Hypothalamus (tissue), 51 donors: ENCODE measurements around the gene FAM163B.
A peak's percentile ranks its signal among the peaks of the same experiment; 100 is the strongest.

Experiments used
- DNase-seq, 51 donors: peaks; one replicate each; lab custom pipeline; 2025; lab: John Stamatoyannopoulos, UW

Gene FAM163B

DNA sequence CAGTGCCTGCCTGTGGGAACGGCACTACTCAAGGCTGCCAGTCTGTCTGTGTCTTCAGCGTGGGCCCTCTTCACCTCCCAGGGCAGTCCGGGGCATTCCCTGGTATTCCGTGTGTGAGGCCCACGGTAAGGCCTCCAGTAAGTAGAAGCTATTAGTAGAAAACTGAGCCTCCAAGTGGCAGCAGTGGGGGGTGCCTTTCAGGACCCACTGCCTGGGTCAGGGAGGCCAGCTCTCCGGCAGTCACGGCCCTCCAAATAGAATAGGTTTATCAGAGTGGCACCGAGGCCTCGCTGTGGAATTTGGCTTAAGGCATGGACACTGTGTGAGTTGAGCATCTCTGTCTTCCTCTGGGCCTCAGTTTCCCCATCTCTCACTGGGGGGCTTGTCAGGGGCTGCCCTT, 51.6 kb downstream of the FAM163B start:
- DNase-seq = no peak

DNA sequence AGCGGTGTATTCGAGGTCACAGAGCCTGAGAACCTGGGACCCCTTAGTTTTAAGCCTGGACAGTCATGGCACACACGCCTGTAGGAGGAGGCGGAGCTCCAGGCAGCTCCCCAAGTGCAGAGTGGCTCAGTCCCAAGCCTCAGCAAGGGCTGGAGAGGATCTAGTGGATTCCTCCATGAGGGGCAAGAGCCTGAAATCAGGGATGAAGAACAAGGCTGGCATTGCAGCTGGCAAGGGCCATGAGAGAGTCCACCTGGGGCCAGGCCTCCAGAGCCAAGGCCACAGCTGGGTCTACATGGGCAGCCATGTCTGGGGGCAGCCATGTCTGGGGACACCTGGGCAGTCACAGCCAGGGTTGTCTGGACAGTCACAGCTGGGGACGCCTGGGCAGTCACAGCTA, 52.8 kb downstream of the FAM163B start:
- no peak for DNase-seq

DNA sequence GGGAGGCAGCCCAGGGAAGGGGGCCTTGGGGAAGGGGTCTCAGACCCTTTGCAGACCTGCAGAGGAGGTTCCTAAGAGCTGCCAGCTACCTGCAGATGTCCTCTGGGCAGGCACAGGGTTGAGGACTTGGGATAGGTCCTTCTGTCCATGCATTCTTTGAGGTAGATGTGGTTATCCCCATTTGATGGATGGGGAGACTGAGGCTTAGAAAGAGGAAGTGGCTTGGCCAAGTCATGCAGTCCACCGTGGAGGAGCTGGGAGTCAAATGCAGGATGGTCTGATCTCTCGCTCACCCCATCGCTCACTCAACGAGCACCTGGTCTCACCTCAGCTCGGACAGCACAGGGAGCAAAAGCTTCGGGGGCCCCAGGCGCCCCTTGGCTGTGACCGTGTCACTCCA, 54.5 kb downstream of the FAM163B start:
- DNase-seq = no peak

DNA sequence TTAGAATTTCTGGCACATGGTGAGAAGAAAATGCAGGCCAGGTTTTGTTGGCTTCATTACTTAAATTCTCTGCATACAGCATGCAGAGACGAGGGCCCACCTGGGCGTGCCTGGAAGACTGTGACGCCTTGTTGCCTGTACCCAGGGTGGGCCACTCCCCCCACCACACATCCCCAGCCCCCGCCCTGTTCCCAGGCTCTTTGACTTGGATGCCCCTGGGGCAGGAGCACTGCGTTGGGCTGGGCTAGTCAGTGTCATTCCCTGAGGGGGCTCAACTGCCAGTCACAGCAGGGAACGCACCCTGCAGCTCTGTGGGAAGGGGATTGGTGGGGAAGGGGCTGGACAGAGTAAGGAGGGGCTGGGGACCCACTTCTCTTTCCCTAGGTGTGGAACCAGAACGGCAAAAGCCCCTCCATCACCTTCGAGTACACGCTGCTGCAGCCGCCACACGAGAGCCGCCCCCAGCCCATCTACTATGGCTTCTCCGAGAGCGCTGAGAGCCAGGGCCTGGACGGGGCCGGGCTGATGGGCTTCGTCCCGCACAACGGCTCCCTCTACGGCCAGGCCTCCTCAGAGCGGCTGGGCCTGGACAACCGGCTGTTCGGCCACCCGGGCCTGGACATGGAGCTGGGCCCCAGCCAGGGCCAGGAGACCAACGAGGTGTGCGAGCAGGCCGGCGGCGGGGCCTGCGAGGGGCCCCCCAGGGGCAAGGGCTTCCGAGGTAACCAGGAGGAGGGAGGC, 55.0 kb downstream of the FAM163B start:
- DNase-seq = no peak

DNA sequence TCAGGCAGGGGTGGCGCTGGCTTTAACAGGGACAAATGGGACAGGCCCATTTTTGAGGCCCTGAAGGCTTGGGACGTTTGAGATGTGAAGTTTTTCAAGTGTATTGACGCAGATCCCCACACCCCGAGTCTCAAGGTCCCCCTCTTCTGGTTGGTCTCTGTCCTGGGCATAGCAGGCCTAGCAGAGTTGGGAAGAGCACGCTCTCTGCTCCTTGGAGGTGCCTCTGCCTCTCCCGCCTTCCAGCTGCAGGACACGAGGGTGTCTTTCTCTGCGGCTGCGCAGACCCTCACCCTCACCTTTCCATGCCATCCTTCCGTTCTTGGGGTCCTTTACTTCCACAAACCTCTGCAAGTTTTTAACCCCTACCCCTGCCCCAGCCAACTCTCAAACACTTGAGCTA, 56.1 kb downstream of the FAM163B start:
- no peak for DNase-seq

DNA sequence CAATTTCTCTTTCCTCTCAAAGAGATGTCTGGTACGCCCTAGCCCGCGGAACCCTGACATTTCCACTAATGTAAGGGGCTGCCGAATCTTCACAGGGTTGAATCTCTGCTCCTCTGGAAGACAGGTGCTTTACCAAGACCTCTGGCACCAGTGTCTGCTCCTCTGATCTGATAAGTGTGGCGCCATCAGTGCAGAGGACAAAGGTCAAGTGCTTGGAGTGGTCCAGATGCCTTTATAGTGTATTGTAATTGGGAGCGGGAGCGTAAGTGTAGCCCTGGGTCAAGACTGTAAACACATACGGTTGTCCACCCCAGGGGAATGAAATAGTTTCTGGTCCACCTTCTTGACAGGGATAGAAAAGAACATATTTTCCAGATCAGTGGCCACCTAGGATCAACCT, 57.0 kb downstream of the FAM163B start:
- no peak for DNase-seq

DNA sequence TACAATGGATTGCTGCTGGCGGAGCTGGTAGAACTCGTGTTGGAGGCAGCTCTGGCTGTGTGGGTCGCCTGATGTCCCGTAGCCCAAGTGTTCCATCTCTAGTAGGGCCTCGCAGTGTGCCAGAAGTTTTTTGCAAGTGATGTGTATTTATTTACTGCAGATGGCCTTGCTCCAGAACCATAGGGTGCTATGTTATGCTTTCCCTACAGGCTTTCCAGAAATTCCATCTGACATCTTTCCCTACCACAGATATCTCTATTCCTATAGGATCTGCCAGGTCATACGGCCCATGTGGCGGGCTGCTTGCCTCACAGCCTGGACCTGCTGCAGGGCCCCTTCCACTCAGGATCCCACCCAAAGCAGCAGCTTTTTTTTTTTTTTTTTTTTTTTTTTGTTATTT, 57.7 kb downstream of the FAM163B start:
- no peak for DNase-seq

DNA sequence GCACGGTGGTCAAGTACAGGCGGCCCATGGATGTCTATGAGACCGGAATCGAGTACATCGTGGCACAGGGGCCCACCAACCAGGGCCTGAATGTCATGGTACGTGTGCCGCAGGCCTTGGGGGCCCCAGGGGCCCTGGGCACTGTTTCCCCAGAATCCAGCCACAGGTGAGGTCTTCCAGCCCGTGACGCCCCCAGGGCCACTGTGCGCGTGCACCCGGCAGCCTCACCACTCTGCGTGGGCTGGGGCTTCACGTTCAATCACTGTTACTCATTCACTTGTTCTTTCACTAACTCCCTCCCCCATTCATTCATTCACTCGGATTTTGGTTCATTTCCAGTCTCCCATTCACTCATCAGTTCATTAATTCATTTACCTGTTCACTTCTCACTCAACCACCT, 62.1 kb downstream of the FAM163B start:
- DNase-seq = no peak

DNA sequence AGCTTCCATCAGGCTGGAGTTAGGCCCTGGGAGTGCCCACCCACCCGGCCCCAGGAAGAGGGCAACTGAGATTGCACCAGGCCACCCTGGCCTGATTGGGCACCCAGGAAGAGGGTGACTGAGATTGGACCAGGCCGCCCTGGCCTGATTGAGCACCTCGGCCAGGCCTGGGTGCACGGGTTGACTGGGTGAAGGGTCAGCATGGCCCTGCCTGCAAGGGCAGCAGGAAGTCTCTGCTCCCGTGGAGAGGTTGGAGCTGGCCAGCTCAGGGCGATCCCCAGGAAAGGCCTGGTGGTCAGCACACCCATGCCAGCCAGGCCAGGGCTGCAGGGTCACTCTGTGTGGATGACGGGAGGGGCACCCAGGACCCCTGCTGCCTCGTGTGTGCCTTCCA, 62.9 kb downstream of the FAM163B start:
- DNase-seq = no peak

DNA sequence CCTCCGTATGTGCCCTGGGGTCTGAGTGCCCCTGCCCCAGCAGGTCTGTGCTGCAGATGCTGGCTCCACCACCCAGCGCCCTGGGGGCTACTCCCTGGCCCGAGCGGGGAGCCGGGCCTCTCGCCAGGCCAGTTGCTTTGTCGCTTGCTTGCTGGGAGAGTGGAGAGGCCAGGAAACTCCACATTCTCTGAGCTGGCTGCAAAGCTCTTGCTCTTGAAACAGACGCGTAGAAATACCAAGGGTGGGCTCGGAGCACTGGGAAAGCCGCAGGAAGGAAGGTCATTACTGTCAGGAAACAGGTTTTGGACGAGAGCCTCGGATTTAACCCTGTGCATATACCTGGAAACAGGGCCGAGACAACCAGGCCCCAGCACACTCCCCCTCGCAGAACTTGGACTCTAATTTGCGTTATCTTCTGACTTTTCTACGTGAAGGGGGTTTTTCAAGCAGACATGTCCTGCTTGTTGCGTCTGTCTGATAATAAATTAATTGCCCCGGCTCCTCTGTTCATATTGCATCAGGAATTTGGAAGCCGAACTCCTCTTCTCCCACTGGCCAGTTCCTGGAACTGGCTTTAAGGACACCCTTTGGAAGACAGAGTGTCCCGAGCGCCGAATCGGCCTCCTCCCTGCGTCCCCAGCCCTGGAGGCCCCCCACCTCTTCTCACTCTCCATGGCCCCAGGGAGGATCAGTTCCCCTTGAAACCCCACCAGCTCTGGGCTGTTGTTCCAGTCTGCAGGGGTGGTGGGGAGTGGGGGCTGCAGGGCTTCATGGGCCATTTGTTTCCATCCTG, 63.5 kb downstream of the FAM163B start:
- no peak for DNase-seq

DNA sequence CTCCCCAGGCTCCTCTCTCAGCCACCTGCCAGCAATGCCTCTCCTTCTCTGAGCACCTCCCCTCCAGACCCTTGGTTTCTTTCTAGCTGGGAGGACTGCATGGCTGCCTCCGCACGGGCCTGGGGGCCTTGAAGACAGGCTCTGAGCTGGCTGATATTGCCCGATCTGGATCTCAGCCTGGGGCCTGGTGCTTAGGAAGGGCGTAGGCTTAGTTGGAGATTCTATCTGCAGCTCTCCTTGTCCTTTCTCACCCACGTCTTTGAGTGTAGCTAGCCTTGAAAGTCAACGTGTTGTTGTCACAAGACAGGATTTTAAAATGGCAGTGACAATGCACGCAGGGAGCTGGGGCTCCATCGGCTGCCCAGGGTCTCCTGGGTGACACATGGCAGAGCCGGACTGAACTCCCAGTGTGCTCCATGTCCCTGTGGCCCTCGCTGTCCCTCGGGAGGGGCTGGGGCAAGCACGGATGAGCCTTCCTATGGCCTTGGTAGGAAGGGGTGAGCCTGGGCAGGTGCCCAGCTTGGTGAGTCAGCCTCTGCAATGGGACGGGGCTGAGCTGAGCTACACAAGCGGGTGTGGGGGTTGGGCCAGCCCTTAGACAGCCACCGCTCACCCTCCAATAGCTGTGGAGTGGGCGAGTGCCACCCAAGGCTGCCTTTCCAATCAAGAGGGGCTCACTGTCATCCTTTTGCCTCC, 65.3 kb downstream of the FAM163B start:
- DNase-seq = peak in 1 of 51 donors; percentile 39

DNA sequence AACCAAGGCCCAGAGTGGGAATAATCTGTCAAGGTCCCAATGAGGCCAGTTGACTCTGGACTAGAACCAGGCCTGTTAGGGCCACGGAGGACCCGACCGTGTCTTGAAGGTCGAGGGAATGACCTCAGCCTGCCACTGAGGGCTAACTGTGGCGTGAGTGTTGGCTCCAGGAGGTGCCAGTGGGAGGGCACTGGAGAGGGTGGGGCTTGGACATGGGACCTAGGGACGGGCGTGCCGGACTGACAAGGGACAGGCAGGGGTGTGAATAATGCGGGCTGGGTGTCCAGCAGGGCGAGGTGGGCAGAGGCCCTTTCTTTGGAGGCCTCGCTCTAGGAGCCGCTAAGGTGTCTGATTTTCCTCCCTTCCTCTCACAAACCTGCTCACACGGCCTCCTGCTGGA, 67.2 kb downstream of the FAM163B start:
- no peak for DNase-seq

DNA sequence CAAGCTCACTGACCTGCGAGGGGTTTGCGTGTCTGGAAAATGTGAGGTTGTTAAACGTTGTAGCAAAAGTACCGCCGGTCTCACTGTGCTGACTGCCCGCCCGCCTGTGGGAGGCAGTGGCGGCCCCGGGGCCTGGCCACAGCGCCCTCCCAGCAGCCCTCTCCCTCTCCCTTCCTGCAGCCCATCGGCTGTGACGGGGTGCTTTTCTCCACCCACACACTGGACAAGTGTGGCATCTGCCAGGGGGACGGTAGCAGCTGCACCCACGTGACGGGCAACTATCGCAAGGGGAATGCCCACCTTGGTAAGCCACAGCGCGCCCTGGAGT, 68.5 kb downstream of the FAM163B start:
- no peak for DNase-seq

DNA sequence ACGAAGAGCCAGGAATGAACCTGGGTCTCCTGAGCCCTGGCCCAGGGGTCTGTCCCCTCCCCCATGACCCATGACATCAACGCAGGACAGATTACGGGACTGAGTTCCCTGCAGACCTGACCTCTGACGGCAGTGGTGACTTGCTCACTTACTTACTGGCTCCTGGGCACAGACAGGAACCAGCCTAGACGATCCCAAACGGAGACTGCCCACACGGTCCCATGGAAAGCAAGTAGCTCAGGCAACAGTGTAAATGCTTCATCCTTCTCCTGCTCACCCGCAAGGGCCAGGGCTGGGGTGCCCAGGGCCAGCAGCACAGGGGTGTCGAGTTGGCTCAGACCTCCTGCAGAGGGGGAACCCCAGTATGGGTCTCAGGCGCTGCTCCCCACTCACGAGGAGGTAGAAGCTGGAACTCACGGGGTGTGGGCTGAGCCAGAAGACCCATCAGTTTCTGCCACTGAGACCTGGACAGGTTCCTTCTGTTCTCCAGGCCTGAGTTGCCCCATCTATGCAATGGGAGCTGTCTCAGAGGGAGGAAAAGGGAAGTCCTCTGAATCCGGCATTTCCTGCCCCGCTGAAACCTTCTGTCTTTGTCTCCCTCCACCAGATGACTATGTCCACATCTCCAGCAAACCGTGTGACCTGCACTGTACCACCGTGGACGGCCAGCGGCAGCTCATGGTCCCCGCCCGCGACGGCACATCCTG, 69.0 kb downstream of the FAM163B start:
- peak in 1 of 51 donors; percentile 12 for DNase-seq

DNA sequence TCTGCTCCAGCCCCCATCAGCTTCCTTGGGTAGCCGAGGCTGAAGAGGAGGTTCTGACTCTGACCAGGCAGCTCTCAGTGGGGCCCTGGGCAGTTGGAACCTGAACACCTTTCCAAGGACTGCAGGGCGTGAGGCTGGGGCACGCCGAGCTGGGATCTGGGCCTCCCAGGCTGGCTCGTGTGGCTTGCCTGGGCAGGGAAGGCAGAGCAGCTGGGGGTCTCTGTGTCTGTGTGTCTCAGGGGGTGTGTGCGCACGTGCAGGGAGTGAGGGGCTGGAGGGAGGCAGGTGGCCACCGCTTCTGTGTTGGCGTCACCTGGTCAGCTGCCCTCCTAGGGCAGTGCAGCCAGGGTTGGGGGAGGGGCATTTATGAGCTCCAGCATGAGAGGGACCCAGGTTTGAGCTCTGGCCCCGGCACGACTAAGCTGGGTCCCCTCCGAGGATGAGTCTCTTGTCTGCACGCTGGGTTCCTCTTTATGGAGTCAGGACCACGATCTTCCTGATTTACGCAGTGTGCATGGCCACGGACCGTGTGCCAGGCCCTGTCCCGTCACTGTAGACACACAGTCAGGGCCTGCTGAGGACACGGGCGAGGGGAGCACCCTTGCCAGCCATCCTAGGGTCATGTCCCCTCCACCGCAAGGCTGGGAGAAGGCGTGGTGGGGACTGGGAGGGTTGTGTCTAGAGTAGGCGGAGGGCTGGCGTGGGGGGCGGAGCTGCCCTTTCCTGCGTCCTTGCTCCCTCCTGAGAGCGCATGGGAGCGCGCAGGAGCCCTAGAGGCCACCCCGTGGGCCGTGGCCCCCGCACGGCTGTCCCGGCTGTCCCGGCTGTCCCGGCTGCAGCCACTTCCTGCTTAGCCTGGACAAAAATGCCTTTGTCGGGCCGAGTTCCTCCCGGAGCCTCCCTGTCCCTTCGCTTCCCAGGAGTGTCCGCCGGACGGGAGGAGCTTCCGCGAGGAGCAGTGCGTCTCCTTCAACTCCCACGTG, 70.0 kb downstream of the FAM163B start:
- DNase-seq = peak in 27 of 51 donors; percentile 12 to 63 (median 39)

DNA sequence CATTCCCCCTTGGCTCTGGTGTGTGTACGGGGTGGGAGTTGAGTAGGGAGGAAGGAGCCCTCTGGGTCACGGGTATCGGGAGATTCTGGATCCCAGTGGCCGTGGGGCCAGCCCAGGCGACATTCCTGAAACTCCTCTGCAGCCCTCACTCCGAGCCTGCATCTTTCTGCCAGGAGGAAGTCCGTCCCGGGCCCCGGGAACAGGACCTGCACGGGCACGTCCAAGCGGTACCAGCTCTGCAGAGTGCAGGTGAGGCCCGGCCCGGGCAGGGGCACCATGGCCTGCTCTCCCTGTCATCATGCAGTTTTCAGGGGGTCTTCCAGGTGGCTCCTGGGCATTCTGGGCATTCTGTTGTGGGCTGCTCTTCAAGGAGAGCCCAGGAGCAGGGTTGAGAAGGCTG, 71.0 kb downstream of the FAM163B start:
- no peak for DNase-seq

DNA sequence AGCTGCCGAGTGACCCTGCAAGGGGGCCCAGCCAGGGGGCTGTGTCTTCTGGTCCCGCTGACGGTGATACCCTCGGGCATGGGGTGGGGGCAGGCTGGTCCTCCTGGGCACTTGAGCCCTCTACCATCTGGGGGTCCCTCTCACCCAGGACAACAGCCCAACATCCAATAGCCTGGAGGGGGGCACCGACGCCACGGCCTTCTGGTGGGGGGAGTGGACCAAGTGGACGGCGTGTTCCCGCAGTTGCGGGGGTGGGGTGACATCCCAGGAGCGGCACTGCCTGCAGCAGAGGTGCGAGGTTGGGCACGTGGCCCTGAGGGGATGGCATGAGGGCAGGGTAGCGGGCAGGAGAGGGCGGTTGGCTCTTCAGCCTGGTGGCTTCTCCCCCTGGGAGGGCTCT, 71.9 kb downstream of the FAM163B start:
- DNase-seq = no peak

DNA sequence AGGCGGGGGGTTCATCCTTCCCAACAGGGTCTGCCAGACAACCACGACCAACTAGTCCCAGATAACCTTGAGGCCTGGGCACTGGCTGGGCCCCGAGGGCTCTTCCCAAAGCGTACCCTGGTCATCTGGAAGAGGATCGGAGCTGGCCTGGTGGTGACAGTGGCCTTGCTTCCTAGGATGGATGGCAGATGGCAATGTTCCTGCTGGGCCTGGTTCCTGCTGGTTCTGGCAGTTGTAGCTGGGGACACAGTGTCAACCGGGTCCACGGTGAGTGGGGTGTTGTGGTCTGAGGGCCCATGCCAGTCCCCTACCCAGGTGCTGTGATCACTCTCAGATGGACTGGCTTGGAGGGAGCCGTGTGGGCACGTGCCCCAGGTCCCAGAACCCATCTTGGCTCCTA, 72.7 kb downstream of the FAM163B start:
- DNase-seq = no peak

DNA sequence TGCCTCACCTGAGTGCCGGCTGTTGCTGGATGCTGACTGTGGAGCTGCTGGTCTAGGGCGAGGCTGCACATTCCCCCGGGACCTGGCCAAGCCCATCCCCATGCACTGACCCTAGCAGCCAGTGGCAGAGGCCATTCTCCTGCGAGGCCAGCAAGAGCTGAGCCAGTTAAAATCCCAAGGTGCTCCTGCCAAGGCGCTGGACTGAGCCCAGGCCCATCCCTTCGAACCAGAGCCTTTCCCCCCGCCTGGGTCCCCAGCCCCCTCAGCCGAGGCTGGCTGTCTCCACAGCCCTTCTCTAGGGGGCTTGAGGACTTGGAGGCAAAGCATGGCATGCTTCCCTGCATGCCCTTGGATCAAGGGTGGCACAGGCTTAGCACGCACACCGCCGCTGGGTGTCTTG, 73.1 kb downstream of the FAM163B start:
- DNase-seq = no peak

DNA sequence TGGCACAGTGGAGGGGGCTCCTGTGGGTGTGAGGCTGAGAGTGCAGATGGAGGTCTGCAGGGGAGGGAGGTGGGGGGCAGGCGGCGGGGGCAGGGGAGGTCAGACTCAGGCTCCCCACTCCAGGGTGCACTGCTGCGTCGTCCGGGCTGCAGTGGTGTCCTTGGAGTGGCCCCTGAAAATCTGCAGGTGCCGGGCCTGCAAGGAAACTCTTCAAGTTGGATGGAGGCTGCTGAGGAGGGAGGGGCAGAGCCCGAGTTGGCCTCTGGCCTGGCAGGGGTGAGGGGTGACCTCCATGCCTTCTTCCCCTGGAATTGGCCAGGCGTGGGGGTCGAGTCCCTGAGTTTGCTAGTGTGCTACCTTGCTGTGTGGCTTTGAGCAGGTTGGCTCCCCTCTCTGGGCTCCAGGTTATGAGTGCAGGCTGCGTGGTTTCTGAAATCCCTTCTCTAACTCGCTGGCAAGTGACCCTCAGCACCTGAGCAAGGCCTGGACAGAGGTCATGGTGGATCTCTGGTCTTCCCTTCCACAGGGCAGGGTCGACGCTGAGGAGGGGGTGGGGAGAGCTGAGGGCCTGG, 73.8 kb downstream of the FAM163B start:
- DNase-seq = no peak
